A673 (cell line): ENCODE measurements around the gene SLC5A9. TPM values are rescaled to one million over a fixed set of nuclear protein-coding genes. Genes with fewer than 3 reads are reported as not detected.

Experiments used
- BruUV-seq: library from RNA; stranded (reverse); fragments of 400-500 nt; replicated peaks from 2 replicates; lab custom pipeline; 2021; lab: Mats Ljungman, UMichigan
- CTCF ChIA-PET: fragments of 300-600 bp; sonication (Branson Sonifier 250); formaldehyde crosslinking; loops from one replicate; lab custom pipeline; 2022; ENCODE audit warnings: antibody characterized with exemption; lab: Charles Lee
- POLR2A ChIA-PET: fragments of 300-600 bp; sonication (Branson Sonifier 250); formaldehyde crosslinking; loops from one replicate; lab custom pipeline; 2022; ENCODE audit warnings: antibody characterized with exemption; ENCODE audit not compliant: low non-redundant PET; lab: Charles Lee
- DNase-seq: peaks from one replicate; pipeline ENCODE4 v3.0.0-alpha.2; 2015; ENCODE audit warnings: low spot score
- H3K27ac ChIP-seq: fragments of 200-600 bp; sonication (generic); 2 replicates; pipeline ENCODE4 v1.5.1; 2016; ENCODE audit warnings: mixed run types, low read depth, mild to moderate bottlenecking, mixed read lengths, antibody characterized with exemption, low read length; ENCODE audit not compliant: poor library complexity, severe bottlenecking
- H3K27me3 ChIP-seq: fragments of 200-600 bp; sonication (generic); replicated peaks from 2 replicates; pipeline ENCODE4 v1.6.1; 2017; ENCODE audit warnings: mixed run types, low read depth, mild to moderate bottlenecking, mixed read lengths, antibody characterized with exemption, low read length; ENCODE audit not compliant: insufficient read depth, poor library complexity
- H3K36me3 ChIP-seq: fragments of 200-600 bp; sonication (generic); 2 replicates; pipeline ENCODE4 v1.6.1; 2016; ENCODE audit warnings: mixed run types, mild to moderate bottlenecking, mixed read lengths, antibody characterized with exemption, low read length; ENCODE audit not compliant: insufficient read depth, poor library complexity, severe bottlenecking
- H3K4me1 ChIP-seq: fragments of 200-600 bp; sonication (generic); 2 replicates; pipeline ENCODE4 v1.6.1; 2017; ENCODE audit warnings: mixed run types, mild to moderate bottlenecking, mixed read lengths, antibody characterized with exemption, low read length; ENCODE audit not compliant: insufficient read depth, poor library complexity, severe bottlenecking
- H3K4me3 ChIP-seq: fragments of 200-600 bp; sonication (generic); 2 replicates; pipeline ENCODE4 v1.5.1; 2016; ENCODE audit warnings: low read depth, mixed run types, mild to moderate bottlenecking, mixed read lengths, low read length; ENCODE audit not compliant: poor library complexity, severe bottlenecking
- H3K9me3 ChIP-seq: fragments of 200-600 bp; sonication (generic); 2 replicates; pipeline ENCODE4 v1.6.1; 2016; ENCODE audit warnings: mixed run types, low read depth, mild to moderate bottlenecking, mixed read lengths, antibody characterized with exemption, low read length; ENCODE audit not compliant: poor library complexity, severe bottlenecking
- EZH2 ChIP-seq: fragments of 200-600 bp; sonication (generic); IDR thresholded peaks from 2 replicates; pipeline ENCODE4 v1.6.1; 2017; ENCODE audit warnings: borderline replicate concordance, low read depth, mild to moderate bottlenecking, mixed read lengths, antibody characterized with exemption, low read length; ENCODE audit not compliant: poor library complexity, severe bottlenecking
- intact Hi-C: fragments of 100-400 bp; cut with micrococcal nuclease; formaldehyde crosslinking; loops from one replicate; pipeline ENCODE4 v1.10.0; 2022; ENCODE audit not compliant: unreplicated experiment
- total RNA-seq: library from RNA; stranded (reverse); gene quantifications from 2 replicates; pipeline ENCODE4 v1.2.3, GENCODE V29; 2021
- TF ChIP-seq, protein P1 (sequence below): fragments of 300-800, 200-600 bp; sonication (generic); conservative IDR thresholded peaks from 2 replicates; pipeline ENCODE4 v1.5.1; 2017; ENCODE audit warnings: low read depth, mild to moderate bottlenecking, antibody characterized with exemption, low read length, moderate library complexity, mixed read lengths

Gene SLC5A9
- total RNA-seq, 1 experiment from 2014 or later: not detected

GRCh38 chr1:48206371-48206770 is 16.1 kb upstream of the SLC5A9 start:
- BruUV-seq: no TSS peak
- intact Hi-C loops: no loop called here
- TF ChIP-seq, protein P1, sequence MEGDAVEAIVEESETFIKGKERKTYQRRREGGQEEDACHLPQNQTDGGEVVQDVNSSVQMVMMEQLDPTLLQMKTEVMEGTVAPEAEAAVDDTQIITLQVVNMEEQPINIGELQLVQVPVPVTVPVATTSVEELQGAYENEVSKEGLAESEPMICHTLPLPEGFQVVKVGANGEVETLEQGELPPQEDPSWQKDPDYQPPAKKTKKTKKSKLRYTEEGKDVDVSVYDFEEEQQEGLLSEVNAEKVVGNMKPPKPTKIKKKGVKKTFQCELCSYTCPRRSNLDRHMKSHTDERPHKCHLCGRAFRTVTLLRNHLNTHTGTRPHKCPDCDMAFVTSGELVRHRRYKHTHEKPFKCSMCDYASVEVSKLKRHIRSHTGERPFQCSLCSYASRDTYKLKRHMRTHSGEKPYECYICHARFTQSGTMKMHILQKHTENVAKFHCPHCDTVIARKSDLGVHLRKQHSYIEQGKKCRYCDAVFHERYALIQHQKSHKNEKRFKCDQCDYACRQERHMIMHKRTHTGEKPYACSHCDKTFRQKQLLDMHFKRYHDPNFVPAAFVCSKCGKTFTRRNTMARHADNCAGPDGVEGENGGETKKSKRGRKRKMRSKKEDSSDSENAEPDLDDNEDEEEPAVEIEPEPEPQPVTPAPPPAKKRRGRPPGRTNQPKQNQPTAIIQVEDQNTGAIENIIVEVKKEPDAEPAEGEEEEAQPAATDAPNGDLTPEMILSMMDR: no peak
- no peak for TF ChIP-seq EZH2
- no peak overlapping the region for H3K27ac ChIP-seq
- peaks cover 2% of the 10 kb centered on the region for H3K27me3 ChIP-seq
- ChIA-PET POLR2A (no interaction called here), CTCF (no interaction called here)
- no peaks in the 10 kb centered on the region for H3K9me3 ChIP-seq
- no peaks in the 10 kb centered on the region for H3K36me3 ChIP-seq
- H3K4me1 ChIP-seq: no peaks in the 10 kb centered on the region
- no peak overlapping the region for H3K4me3 ChIP-seq
- no peak for DNase-seq

GRCh38 chr1:48207131-48207530 is 15.4 kb upstream of the SLC5A9 start:
- Histone ChIP-seq H3K9me3 (no peaks in the 10 kb centered on the region), H3K27ac (no peak overlapping the region), H3K4me3 (no peak overlapping the region), H3K36me3 (no peaks in the 10 kb centered on the region), H3K27me3 (no peaks in the 10 kb centered on the region), H3K4me1 (no peaks in the 10 kb centered on the region)
- POLR2A ChIA-PET: no interaction called here
- CTCF ChIA-PET: no interaction called here
- DNase-seq: no peak
- TF ChIP-seq EZH2: no peak
- intact Hi-C loops: no loop called here
- no TSS peak for BruUV-seq

GRCh38 chr1:48207536-48208075 is 14.9 kb upstream of the SLC5A9 start:
- no peak for DNase-seq
- H3K27me3 ChIP-seq: no peaks in the 10 kb centered on the region
- ChIA-PET CTCF (no interaction called here), POLR2A (no interaction called here)
- intact Hi-C loops: no loop called here
- BruUV-seq: no TSS peak
- TF ChIP-seq, protein P1: no peak
- TF ChIP-seq EZH2: no peak
- no peak overlapping the region for H3K27ac ChIP-seq
- H3K9me3 ChIP-seq: no peaks in the 10 kb centered on the region
- H3K4me1 ChIP-seq: no peaks in the 10 kb centered on the region
- H3K4me3 ChIP-seq: no peak overlapping the region
- H3K36me3 ChIP-seq: no peaks in the 10 kb centered on the region

GRCh38 chr1:48208251-48208650 is 14.3 kb upstream of the SLC5A9 start:
- POLR2A ChIA-PET: no interaction called here
- no peaks in the 10 kb centered on the region for H3K4me1 ChIP-seq
- CTCF ChIA-PET: no interaction called here
- no peaks in the 10 kb centered on the region for H3K9me3 ChIP-seq
- peaks cover under 1% of the 10 kb centered on the region for H3K27me3 ChIP-seq
- no peak overlapping the region for H3K4me3 ChIP-seq
- intact Hi-C loops: no loop called here
- no TSS peak for BruUV-seq
- H3K36me3 ChIP-seq: no peaks in the 10 kb centered on the region
- TF ChIP-seq, protein P1: no peak
- no peak for TF ChIP-seq EZH2
- no peak overlapping the region for H3K27ac ChIP-seq
- no peak for DNase-seq
